WERI-Rb-1 (cell line): ENCODE results near the gene PCDH9.

Source experiments
- DNase-seq: peaks from one replicate; pipeline ENCODE4 v3.0.0-alpha.2; 2020
- H3K27ac ChIP-seq: fragments of 250-450 bp; sonication (Bioruptor Pico); 2 replicates; pipeline ENCODE4 v1.5.1; 2020; ENCODE audit warnings: mild to moderate bottlenecking, moderate library complexity
- H3K27me3 ChIP-seq: fragments of 250-450 bp; sonication (Bioruptor Pico); 2 replicates; pipeline ENCODE4 v1.5.1; 2021; ENCODE audit warnings: mild to moderate bottlenecking, low read depth, moderate library complexity; ENCODE audit not compliant: insufficient read depth, severe bottlenecking
- H3K36me3 ChIP-seq: fragments of 250-450 bp; sonication (Bioruptor Pico); 2 replicates; pipeline ENCODE4 v1.5.1; 2020; ENCODE audit warnings: mild to moderate bottlenecking, moderate library complexity
- H3K4me3 ChIP-seq: 2 replicates; pipeline ENCODE4 v1.5.1; 2011; ENCODE audit warnings: low read depth, mild to moderate bottlenecking, control low read depth, low read length
- H3K9me3 ChIP-seq: fragments of 250-450 bp; sonication (Bioruptor Pico); 2 replicates; pipeline ENCODE4 v1.5.1; 2021; ENCODE audit warnings: mild to moderate bottlenecking, moderate library complexity; ENCODE audit not compliant: severe bottlenecking
- CTCF ChIP-seq: IDR thresholded peaks from 2 replicates; pipeline ENCODE4 v1.5.1; 2011; ENCODE audit warnings: low read depth, mild to moderate bottlenecking, control low read depth, inconsistent platforms, low read length

Gene PCDH9

GRCh38 chr13:67223742-67224141 lies 6.4 kb downstream of the PCDH9 start:
- H3K27me3 ChIP-seq = no peaks in the 10 kb centered on the region
- no peak overlapping the region for H3K4me3 ChIP-seq
- H3K27ac ChIP-seq = no peak overlapping the region
- H3K9me3 ChIP-seq = no peaks in the 10 kb centered on the region
- TF ChIP-seq CTCF = no peak
- H3K36me3 ChIP-seq = no peaks in the 10 kb centered on the region
- DNase-seq = no peak

- DNase-seq = no peak
- no peaks in the 10 kb centered on the region for H3K36me3 ChIP-seq
- no peaks in the 10 kb centered on the region for H3K27me3 ChIP-seq
- no peak overlapping the region for H3K27ac ChIP-seq
- TF ChIP-seq CTCF = no peak
- no peaks in the 10 kb centered on the region for H3K9me3 ChIP-seq
- H3K4me3 ChIP-seq = no peak overlapping the region
These were observed 7.1 kb downstream of the PCDH9 start for GRCh38 chr13:67223024-67223423.

DNA sequence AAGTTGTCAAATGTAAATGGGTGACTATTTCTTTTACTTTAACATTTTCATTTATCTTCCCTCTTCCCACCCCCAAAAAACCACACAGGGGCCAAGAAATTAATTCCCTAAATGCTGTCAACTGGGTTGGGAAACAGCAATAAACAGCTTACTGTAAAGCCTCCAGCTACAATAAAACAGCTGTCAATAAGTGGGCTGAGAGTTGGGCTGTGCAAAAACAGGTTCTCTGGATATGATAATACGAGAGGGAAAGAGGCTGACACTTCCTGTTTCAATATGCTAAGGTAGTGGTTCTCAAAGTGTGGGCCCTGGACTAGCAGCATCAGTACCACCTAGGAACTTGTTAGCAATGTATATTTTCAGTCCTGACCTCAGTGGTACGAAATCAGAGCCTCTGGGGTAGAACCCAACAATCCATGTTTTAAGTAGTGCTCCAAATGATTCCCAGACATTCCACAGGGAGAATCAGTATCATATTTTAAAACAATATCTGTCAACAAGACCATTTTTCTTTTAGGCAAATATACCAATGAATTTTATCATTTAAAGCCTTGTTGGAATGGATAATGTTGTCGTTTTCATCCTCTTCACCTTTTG lies 8.4 kb downstream of the PCDH9 start:
- Histone ChIP-seq H3K27ac (no peak overlapping the region), H3K9me3 (no peaks in the 10 kb centered on the region), H3K4me3 (no peak overlapping the region), H3K36me3 (no peaks in the 10 kb centered on the region), H3K27me3 (no peaks in the 10 kb centered on the region)
- no peak for TF ChIP-seq CTCF
- DNase-seq = no peak

DNA sequence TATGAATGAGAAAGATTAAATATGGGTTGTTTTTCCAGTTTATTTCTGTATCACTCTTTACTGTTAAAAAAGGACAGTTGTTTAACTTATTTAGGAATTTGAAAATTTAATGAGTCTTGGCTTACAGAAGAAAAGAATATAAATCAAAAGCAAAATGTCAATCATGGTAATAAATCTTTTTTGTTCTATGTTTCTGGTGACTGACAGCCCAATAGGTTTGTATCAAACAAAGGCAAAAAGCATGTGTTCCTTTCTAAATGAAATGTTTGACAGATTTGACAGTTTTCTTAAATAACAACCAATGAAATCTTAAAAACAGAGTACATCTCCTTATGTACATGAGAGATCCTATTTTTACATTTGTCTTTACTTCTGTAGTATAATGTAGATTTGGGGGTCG lies 11.0 kb downstream of the PCDH9 start:
- H3K27ac ChIP-seq = no peak overlapping the region
- H3K27me3 ChIP-seq = no peaks in the 10 kb centered on the region
- no peaks in the 10 kb centered on the region for H3K9me3 ChIP-seq
- no peak for TF ChIP-seq CTCF
- no peaks in the 10 kb centered on the region for H3K36me3 ChIP-seq
- H3K4me3 ChIP-seq = no peak overlapping the region
- no peak for DNase-seq

DNA sequence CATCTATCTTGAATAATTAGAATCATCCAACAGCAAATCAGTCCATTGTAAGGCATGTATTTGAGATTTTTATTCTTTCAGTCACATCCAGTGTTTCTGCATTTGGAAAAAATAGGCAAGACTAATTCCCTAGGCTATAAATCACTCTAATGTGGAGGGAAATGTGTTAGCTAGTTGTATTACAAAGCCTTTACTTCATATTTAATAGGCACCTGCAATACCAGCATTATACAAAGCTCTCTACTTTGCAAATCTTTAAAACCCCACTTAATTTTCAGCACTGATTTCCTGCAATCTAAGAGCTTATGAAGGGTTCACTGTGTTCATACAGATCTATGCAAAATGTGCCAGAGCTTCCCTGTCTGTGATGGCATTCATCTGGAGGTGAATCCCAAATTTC lies 12.3 kb downstream of the PCDH9 start:
- no peak overlapping the region for H3K4me3 ChIP-seq
- no peaks in the 10 kb centered on the region for H3K27me3 ChIP-seq
- TF ChIP-seq CTCF = no peak
- no peaks in the 10 kb centered on the region for H3K9me3 ChIP-seq
- no peaks in the 10 kb centered on the region for H3K36me3 ChIP-seq
- no peak for DNase-seq
- no peak overlapping the region for H3K27ac ChIP-seq

DNA sequence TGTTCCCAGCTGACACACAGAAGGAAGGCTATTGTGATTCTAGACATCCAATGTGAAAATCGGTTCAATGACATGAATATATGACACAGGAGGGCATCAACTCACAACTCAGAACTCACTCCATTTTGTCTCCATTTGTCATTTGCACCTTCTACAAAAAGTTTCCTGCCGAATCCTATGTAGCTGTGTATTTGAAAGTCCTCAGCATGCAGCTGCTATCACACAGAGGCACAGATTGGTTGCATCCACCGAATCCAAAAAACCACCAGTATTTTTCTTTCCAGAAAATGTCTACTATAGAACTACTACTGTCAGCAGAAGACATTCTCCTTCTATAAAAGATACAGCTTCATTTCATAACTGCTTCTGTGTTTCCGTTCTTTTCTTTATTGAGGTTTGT lies 13.3 kb downstream of the PCDH9 start:
- no peak overlapping the region for H3K27ac ChIP-seq
- H3K27me3 ChIP-seq = no peaks in the 10 kb centered on the region
- H3K4me3 ChIP-seq = no peak overlapping the region
- no peak for DNase-seq
- no peaks in the 10 kb centered on the region for H3K36me3 ChIP-seq
- no peaks in the 10 kb centered on the region for H3K9me3 ChIP-seq
- TF ChIP-seq CTCF = no peak
